HG03565 (cell line): ENCODE measurements around the gene ELL.

Source experiments
- ATAC-seq: cut with Tn5 transposase; IDR thresholded peaks from one replicate; pipeline ENCODE4 v1.9.1; 2021; ENCODE audit warnings: mild to moderate bottlenecking, moderate library complexity; ENCODE audit not compliant: unreplicated experiment

ELL gene

DNA sequence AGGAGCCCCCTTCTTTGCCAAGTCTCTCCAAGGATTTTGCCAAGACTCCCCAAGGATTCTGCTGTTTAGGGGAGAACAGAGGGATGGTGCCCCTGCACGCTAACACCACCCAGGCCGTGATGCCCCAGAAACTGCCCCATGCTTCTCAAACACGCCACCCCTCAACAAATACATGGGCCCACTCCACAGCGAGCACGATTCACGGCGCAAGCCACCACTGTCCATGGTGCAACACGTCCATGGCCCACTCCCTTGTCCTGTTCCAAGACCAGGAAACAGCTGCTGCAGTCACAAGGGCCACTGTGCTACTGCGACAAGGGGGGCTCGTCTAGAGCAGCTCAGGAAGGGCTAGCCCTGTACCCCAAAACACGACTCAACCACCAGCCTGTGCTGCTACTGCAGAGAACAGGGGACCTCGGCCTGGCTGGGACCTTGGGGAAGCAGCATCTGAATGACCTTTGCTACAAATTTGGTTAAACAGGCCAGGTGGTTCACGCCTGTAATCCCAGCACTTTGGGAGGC, 47.4 kb downstream of the ELL start:
- no peak for ATAC-seq

DNA sequence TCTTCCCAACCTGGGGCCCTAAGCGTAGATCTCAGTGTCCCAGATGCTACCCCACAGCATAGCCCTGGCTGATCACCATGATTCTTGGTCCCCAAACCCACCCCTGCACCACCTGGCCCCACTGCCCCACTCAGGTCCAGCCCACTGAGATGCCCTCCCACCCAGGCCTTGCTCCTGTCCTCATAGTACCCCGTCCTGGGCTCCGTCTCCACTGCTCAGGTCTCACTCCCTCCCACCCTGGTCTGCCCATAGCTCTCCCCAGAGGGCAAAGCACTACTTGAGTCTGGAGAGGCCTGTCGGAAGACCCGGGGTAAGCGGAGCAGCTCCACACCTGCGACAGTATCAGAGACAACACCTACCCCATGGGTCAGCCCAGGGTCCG, 48.2 kb downstream of the ELL start:
- ATAC-seq = no peak

DNA sequence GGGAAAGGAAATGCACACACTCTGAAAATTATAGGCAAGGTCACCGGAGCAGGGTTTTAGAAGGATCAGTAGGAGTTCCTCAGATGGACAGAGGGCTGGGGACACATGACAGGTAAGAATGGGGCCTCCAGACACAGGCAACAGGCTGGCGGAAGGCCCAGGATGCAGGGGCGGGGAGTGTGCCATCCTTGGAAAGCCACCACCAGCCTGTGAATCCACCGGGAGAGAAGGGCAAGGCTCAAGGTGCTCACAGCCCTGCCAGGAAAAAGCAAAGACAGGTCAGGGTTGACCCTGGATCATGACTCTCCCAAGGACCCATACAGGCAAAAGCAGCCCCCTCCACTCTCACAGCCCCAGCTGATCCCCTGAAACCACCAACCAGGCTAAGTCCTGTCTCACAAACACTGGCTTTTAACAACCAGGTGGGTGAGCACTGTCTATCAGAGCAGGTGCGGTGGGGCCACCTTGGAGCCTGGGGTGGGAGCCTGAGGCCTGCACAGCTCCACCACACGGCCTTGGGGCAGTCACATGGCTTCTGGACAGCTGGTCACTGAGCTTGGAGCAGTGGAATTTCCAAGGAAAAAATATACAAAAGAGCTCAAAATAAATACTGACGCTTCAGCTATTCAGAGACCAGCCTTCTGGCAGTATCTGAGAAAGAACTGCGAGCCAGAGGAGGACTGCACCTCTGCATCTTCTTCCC, 48.7 kb downstream of the ELL start:
- ATAC-seq = no peak

DNA sequence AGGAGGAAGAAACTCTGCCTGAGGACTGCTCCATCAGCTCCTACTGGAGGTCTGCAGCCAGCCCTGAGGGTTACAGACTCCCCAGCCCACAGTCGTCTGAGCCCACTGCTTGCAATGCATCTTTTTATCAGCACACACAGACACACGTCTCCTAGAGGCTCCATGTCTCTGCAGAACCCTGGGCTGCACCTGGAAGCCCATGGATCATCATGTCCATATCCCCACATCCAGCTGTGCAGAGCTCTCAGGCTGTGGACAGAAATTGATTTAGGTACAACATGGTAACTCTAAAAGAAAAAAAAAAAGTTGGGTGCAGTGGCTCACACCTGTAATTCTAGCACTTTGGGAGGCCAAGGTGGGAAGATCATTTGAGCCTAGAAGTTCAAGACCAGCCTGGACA, 51.1 kb downstream of the ELL start:
- no peak for ATAC-seq

DNA sequence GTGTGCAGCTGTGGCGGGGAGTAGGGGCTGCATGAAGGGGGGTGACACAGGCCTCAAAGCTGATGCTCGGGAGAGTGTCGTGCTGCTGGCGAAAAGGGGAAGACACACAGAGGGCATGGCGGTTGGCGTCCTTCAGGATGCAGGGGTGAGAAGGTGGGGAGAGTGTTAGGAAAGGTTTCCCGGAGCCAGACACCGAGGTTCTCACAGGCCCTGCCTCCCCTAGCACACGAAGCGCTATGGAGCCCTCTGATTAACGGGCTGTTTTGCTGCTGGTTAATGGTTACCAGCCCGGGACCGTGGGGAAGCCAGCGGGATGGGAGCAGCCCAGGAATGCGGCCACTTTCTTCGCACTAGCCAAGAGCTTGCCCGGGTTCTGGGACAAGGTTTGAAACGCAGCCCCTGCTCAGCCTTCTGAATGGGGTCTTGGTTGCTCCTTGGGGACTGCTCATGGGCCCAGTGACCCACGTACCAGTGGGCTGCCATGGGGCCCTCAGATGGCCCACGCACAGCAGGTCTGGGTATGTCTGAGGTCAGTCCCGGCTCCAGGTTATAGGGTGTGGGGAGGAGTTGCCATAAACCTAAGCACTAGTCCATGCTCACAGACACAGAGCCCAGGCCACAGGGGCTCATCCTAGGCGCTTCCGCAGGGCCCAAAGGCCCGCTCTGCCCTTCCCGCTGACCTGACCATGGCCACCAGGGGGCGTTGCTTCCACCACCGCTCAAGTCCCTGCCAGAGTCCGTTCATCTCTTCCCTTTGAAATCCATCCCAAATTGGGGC, 52.6 kb downstream of the ELL start:
- no peak for ATAC-seq

DNA sequence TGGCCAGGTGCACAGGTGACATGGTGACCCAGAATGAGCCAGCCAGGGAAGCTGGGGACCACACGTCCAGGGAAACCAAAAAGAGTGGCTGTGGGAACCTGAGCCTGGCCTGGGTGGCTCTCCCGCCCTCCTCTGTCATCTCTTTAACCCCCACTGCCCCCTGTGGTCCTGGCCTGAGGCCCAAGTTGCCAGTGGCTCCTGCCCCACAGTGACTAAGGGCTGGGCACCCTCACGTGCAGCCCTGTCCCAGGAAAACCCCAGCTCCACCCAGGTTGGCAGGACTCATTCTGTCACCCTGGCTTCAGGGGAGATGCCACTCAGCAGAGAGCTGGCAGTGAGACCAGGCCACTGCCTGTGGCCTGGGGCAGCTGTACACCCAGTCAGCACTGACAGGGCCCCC, 53.4 kb downstream of the ELL start:
- no peak for ATAC-seq

DNA sequence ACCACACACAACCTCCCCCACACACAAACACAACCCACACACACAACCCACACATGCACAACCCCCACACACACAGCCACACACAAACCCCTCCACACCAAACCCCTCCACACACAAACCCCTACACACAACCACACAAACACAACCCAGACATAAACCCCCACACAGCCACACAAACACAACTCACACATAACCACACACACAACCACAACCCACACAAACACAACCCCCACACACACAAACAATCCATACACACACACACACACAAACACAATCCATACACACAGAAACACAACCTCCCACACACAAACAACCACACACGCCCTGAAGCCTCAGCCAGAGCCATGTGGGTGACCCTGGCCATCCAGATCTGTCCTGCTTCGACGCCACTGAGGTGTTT, 53.9 kb downstream of the ELL start:
- ATAC-seq = no peak

DNA sequence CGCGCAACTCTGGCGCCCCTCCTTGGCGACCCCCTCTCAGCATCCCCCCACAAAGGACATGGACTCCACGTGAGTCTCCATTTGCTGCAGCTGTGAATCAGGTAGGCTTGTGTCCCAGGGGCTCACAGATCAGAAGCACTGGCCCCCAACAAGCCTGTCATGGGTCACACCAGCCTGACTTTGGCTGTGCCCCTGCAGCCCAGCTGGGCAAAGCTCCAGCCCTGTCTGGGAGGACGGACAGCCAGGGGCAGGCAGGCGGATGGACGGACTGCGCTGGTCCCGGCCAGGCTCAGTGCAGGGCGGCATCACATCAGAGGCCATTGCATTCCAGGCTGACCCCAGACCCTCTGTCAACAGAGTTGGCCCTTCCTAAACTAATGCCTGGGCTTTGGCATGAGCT, 55.5 kb downstream of the ELL start:
- no peak for ATAC-seq

DNA sequence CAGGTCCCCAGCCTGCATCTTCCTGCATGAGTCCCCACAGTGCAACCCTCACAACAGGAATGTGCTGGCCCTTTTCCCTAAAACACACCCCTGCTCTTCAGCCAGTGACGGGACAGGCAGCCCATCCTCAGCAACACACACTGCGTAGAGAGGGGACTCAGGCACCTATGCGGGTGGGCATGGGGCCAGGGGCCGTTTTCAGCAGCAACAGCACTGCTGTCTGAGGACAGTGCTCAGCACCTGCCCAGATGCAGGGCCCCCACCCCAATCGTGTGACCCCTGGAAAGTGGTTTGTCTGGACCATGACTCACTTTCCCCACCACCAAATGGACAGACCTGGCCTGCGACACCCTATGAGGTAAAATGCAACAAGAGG, 55.9 kb downstream of the ELL start:
- ATAC-seq = no peak

DNA sequence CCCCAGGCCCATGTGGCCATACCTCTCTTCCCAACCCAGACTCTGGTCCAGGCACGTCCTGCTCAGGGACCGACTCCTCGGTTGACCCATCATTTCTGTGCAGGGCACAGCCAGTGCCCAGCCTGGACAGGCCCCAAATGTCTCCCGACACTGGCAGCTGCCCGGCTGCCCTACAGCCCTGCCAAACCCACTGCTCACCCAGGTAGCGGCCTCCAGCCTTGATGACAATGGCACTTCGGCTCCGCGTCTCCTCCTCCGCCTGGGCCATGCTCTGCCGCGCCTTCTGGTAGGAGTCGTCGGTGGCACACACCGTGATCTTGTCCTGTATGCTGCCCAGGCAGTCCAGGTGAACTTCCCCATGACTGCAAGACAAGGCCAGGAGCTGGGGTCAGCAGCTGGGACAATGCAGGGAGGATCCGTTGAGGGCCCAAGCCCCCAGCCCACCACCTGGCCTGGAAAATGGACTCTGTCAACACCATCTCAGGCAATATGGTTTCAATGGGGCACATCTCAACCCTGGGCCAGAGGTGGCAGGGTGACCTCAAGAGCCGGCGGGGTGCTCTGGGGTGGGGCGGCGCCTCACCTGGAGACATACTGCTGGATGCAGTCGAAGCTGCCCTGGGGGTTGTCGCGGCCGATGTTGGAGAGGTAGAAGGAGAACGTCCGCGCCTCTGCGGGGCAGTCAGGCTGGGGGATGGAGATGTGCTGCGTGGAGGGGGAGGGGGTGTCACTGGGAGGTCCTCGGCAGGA, 56.5 kb downstream of the ELL start:
- no peak for ATAC-seq

DNA sequence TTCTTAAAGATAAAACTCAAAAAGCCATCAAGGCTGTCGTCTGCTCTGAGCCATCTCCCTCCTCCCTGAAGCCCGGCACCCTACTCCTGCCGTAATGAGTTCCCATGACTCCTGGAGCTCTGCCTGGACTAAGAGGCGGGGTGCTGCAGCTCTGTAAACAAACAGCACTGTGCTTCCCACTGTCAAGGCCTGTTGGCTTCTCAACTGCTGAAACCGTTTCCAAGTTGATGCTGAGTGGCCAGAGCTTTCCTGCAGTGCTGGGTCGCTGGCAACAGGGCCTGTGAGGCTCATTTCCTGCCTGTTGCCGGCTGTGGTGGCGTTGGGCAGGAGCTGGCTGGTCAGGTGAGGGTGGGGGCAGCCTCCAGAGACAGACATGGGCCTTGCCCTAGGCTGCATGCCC, 57.2 kb downstream of the ELL start:
- no peak for ATAC-seq

DNA sequence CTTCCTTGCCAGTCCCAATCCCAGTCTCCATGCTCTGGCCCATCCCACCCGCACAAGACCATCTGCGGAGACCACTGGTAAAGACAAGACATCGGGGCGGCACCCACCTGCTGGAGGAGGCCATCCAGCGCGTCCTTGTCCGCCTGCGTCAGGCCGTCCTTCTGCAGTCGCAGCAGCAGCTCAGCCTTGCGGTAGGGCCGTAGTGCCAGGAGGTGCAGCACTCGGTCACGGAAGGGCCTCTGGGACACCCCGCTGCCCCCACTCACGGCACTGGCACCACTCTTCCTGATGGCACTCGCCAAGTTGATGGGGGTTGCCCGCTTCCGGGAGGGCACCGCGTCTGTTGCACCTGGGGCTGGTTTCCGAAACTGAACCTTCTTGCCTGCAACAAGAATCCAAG, 60.4 kb downstream of the ELL start:
- ATAC-seq = no peak

DNA sequence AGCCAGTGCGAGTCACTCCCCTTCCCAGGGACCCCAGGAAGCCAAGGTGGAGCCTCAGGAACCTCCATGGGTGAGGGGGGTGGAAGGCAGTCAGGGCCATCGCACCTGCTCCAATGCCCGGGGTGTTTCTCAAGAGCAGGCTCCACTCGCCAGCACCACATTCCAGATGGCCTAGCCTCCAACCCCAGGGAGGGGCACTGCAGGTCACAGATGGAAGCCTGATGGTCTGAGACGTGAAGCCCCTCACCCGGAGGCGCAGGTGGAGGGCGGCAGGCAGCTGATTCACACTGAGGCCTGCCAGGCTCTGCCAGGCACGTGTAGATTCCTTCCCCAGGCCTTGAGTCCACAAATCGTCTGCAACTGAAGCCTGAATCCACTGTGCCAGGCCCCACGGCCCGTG, 61.0 kb downstream of the ELL start:
- no peak for ATAC-seq

DNA sequence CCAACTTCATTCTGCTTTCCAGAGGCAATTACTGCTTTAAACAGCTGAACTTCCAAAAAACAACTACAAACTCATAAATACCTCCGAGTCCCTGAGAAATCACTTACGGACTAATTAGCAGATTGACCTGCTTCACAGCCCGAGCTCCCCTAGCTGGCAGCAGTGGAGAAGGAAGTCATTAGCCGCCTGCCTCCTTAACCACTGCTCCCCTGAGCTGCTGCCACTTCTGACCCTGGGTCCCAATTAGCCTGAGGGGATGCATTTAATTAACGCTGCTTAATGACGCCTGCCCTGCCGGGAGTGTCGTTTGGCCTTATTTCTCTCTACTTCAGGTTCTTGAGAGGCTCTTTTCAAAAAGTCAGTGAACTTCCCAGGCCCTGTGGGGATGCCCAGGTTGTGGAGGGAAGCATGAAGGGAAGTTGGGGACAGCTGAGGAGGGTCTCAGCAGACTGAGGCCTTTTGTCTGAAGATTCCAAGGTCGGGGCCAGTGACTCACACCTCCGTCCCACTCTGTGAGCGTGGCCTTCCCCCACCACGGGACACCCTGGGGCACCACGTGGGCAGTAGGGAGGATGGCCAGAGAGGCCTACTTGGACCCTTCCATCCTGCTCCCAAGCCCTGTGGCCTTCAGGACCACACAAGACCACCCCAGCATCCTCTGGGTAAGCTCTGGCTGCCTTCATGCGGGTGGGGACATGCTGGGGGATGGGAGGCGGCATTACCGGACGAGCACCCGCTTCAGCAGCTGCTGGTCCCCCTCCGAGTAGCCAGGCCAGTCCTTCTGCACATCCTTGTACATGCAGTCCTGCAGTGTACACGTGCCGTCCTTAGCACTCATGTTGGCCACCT, 64.2 kb downstream of the ELL start:
- ATAC-seq = no peak

DNA sequence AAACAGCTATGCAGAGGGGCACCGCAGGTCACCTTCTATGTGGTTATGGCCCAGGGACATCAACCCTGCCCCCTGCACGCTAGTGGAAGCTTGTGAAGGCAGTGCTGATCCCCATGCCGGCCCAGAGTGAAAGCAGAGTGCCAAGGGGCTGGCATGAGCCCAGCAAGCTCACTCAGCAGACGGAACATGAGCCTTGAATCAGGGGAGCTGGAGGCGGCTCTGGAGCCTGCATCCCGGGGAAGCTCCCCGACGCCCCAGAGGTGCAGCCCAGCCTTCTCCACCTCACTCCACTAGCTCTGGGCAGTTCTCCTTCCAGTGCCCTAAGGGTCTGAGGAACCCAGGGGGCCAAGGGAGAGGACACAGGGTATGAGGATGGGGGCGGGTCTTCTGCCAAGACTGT, 64.9 kb downstream of the ELL start:
- no peak for ATAC-seq

DNA sequence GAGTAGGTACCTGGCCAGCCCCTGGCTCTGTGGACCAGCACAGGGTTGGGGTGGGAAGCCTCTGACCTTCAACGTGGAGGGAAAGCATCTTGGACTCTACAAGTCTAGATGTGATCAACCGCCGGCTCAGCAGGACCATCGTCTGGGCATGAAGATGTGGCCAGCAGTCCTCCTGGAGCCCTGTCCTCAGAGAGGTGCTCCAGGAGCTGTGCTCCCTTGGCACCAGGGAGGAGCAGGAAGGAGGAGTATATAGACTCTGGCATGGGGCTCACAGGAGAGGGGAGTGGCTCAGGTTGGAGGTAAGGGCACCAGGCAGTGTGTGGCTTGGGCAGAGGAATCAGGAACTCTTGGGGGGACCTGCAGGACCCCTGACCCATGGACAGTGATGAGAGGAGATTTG, 65.6 kb downstream of the ELL start:
- no peak for ATAC-seq

DNA sequence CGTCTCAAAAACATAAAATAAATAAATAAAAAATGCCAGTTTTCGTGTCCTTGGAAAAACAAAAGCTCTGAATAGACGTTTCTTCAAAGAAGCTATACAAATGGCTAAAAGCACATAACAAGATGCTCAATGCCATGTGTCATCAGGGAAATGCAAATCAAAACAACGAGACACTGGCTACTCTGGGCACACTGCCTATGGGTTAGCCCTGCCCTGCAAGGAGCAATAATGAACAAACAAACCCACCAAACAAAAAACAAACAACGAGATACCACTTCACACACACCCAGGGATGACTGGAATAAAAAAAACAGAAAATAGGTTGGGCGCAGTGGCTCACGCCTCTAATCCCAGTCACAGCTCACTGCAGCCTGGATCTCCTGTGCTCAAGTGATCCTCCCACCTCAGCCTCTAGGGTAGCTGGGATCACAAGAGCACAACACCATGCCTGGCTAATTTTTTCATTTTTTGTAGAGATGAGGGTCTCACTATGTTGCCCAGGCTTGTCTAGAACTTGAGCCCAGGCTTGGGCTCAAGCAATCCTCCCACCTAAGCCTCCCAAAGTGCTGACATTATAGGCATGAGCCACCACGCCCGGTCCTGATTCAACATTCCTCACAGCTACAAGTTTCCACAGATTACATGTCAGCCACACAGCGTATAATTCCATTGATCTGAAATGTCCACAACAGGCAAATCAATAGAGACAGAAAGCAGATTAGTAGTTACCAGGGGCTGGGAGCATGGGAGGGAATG, 68.4 kb downstream of the ELL start:
- no peak for ATAC-seq

DNA sequence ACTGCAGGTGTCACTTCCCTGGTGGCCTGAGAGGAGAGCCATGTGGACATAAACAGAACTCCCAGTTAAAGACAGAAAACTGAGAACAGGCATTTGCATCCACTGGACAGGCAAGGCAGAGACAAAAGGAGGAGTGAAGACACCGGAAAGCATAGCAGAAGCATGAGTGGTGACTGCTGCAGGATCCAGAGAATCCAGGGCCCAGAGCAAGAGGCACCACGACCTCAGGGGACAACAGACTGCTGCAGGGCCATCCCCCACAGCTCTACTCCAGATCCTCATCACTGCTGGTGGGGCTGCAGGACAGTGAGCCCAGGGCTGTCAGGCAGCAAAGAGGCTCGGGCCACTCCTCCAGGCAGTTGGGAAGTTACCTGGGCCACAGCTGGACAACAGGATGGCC, 69.5 kb downstream of the ELL start:
- ATAC-seq = no peak

DNA sequence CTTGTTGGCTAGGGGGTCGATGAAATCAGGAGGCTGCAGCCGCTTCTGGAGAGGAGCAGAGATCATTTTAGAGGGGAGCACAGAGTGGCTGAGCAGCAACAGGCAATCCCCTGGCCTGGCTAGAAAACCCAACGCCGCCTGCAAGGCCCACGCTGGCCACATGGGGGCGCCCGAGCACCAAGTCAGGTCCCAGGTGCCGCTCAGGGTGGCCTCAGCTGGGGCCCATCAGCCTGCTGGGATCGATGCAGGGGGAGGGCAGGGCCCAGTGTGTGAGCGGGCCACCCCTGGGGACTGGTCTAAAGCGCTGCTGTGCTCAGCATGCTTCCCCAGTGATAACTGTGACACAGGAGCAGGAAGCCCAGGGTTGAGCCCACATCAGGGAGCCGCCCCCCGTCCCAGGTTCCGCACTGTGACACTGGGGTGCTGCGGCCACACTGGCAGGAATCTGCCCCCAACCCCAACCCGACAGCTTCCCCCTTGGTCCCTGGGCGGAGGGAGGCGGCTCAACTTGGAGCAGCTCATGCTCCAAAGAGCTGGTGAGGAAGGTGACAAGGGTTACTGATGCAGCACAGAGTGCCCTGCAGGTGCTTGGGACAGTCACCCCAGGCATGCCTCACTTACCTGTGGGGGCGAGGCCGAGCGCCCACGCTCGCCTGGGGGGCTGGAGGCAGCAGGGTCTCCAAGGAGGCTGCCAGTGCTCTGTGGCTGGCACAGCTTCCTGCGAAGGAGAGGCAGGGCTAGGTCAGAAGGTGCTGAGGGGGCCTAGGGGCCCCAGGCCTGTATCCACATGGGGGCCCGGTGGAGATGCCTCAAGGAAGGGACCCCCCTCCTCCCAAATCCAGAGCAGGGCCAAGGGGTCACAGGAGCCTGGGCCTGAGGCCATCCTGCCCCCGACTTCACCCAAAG, 70.7 kb downstream of the ELL start:
- no peak for ATAC-seq
